ENCODE results near the gene ARHGAP22.

GRCh38 chr10:48649349-48649944 lies 44.6 kb upstream of the ARHGAP22 start:
- TF ChIP-seq EZH2 (optimal IDR thresholded peaks at IDR 0.05; ENCODE audit: low read depth, low read length) (no peak), CTCF (IDR thresholded peaks at IDR 0.05; ENCODE audit: low read length) (no peak)

Data from MM.1S (cell line).